IPS-11a (cell line): ENCODE measurements around the gene REPIN1.

Source experiments
- H3K4me3 ChIP-seq: one replicate; pipeline ENCODE4 v1.5.1; 2013; ENCODE audit warnings: low read depth, low read length, control low read depth

Gene REPIN1

GRCh38 chr7:150368096-150368883 lies at the start of gene REPIN1:
Gene REPIN1 (plus strand): TSS chr7:150368822. CDS start chr7:150369712, 890 bp downstream.
- peak within 1 kb of the TSS; percentile 77 for H3K4me3 ChIP-seq

DNA sequence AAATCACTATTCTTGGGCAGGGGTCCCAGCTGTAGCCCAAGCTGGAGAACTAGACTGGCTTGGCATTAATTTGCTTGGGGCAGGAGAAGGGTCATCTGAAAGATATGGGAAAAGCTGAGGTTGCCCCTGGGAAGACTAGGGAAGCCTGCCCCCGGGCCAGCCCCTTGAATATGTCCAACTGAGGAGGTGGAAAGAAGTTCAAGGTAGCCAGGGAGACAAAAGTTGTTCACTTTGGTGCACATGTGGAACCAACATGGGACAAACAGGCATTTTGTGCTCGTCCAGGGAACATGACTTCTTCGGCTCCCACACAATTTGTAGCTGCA lies 46.9 kb upstream of the REPIN1 start:
- no peak overlapping the region for H3K4me3 ChIP-seq

- H3K4me3 ChIP-seq: peak overlapping the region; percentile 82
These were observed 46.3 kb upstream of the REPIN1 start for GRCh38 chr7:150322114-150322832.

DNA sequence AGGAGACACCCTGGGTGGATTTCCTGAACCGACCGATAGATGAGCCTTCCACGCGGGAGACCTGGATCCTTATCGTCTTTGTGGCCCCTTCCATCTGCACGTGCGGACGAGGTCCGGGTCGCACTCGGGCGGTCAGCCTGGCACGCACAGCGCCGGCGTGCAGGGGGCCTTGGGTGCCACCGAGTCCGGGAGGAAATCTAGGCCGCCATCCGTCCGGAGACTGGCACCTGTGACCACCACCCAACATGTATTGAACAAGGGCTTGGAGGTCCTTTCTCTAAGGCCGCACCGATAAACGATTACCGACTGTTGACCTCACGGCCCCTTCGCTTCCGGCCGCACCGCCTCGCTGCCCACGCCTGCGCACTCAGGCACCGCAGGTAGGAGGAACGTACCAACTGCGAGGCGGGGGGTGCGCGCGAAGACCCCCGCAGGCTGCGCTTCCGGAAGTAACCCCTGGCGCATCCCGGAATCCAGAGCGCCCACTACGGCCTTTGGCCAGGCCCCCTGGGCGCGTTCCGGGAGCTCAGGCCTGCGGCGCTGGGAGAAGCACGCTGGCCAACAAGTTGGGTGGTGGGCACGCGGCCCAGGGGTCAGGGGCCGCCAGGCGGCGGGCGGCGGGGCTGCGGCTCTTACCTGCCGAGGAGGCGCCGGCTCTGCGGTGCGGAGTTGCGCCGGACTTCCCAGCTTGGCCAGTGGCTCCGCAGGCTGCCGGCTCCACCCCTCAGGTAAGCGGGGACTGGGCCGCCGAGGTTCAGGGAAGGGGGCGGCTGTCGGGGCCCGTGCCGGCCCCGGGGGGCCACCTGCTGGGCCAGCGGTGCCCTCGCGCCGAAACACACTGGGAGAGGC lies 45.6 kb upstream of the REPIN1 start, which contains the start of the genes ACTR3C and LRRC61:
Gene ACTR3C (minus strand): TSS at position 713 of the 849 bp plus-strand sequence. CDS start 28,249 bp downstream, outside the sequence.
Gene LRRC61 (plus strand): TSS at position 523 of the 849 bp plus-strand sequence. CDS start 13,507 bp downstream, outside the sequence.
- peak within 1 kb of the TSS; percentile 82 for H3K4me3 ChIP-seq

DNA sequence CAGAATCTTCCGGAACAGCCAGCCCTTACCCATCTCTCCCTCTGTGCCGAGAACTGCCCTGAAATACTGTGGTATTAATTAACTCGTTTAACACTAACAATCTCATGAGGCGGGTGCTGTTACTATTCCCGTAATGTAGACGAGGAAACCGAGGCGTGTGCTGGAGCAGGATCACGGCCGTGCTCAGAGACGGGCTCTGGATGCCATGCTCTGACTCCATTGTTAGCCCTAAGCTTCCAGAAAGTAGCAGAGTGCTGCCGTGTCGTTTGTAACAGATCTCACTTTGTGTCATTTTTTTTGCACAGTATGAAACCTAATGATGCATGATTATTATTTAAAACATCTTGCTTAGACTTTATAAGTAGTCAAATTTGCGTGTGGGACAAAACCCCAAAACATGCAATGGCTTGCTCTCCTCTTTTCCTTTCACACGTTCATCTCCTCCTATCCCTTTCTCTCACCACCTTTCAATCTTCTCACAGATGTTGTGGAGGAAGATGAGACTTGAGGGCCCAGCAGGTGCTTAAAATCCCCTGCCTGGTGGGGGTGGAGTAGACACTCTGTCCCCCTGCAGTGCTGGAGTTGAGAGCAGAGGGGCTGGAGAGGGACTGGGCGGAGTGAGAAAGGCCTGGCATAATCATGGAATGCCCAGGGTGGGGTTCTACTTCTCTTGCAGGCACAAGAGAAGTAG lies 44.8 kb upstream of the REPIN1 start:
- H3K4me3 ChIP-seq: peak overlapping the region; percentile 82

- peak overlapping the region; percentile 82 for H3K4me3 ChIP-seq
These were observed 44.2 kb upstream of the REPIN1 start for GRCh38 chr7:150324373-150324961.

DNA sequence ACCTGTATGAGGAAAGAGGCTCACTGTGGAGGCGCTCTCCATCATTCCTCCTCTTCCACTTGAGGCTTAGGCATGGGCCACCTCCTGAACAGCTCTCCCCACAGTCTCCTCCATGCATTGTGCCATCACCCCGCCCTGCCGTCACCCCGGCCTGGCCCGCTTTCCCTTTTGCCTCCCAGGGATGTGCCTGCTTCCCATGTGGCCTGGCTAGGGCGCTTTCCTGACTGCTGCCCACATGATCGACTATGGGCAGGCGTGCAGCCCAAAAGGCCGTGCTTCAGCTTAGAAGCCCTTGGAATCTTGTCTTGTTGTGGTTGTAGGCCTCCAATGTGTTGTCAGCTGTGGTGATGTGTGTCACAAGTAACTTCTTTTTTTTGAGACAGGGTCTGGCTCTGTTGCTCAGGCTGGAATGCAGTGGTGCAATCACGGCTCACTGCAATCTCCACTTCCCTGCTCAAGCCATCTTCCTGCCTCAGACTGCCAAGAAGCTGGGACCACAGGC lies 43.5 kb upstream of the REPIN1 start:
- H3K4me3 ChIP-seq: no peak overlapping the region

- H3K4me3 ChIP-seq: no peak overlapping the region
These were observed 42.7 kb upstream of the REPIN1 start for GRCh38 chr7:150325901-150326300.

DNA sequence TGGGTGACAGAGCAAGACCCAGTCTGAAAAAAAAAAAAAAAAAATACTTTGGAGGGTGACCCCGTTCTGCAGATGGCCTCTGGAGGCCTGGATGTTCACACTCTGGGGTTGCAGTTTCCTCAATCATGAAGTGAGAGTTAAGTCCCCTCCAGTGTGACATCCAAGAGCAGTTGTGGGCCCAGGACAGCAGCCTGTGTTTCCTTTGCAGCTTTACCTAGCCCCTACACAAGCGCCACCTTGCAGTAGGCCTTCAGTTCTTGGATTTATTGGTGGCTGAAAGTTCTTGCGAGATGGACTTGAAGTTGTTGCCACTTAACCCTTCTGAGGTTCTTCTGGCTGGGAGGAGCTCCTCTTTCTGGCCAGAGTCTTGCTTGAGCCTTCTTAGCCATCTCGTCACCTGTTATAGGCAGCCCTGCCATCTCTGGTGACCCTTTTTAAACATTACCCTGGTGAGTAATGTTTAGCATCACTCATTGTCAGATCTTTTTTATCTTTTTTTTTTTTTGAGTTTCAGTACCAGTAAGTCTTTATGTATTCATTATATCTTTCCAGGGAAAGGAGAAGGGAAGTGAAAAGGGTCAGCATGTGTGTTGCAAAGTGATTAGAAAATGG lies 41.9 kb upstream of the REPIN1 start:
- no peak overlapping the region for H3K4me3 ChIP-seq

DNA sequence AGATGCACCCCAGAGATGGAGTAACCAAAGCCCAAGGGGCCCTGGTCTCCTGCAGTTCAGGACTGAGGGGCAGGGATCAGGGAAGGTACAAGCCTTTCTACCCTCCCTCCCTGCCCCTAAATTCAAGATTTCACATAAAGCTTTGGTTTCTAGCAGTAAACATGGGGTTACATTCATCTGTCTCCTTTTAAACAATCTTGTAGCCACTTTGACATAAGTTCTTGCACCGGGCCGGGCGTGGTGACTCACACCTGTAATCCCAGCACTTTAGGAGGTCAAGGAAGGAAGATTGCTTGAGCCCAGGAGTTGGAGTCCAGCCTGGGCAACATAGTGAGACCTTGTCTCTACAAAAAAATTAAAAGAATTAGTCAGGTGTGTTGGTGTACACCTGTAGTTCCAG lies 41.3 kb upstream of the REPIN1 start:
- no peak overlapping the region for H3K4me3 ChIP-seq

- no peak overlapping the region for H3K4me3 ChIP-seq
These were observed 39.1 kb upstream of the REPIN1 start for GRCh38 chr7:150329331-150330120.

DNA sequence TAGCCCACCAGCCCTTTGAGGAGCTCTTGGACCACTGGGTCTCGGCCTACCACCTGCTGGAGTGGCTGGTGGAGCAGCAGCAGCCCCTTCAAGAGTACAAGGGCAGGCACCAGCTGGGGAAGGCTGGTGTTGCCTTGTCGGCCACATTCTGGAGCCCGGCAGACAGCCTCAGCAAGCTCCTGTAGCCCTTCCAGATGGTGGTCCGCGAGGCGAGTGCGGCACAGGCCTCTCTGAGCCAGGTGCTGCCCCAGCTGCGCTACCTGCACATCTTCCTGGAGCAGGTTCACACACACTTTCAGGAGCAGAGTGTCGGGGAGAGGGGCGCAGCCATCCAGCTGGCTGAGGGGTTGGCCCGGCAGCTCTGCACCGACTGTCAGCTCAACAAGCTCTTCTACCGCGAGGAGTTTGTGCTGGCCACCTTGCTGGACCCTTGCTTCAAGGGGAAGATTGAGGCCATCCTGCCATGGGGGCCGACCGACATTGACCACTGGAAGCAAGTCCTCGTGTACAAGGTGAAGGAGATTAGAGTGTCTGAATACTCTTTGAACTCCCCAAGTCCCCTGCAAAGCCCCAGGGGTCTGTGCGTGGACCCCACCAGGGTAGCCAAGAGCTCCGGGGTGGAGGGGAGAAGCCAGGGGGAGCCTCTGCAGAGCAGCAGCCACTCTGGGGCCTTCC lies 38.3 kb upstream of the REPIN1 start:
- no peak overlapping the region for H3K4me3 ChIP-seq

GRCh38 chr7:150332852-150333635 lies 35.6 kb upstream of the REPIN1 start:
- no peak overlapping the region for H3K4me3 ChIP-seq

DNA sequence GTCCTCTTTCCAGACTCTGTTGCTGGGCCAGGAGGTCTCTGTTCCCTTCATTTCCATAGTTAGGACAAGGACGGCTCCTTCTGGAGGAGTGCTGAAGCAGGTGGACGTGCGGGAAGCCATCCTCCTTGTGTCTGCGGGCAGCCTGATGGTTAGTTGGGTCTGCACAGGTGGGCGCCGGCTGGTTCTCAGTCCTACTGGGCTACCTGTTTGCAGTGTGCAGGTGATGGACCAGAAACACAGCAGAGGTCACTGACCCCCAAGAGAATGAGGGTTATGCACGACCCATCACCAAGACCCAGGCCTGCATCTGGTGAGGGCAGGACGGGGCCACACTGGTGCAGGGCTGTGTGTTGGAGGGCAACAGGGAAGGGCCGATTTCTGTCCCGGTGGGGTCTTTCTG lies 35.0 kb upstream of the REPIN1 start:
- no peak overlapping the region for H3K4me3 ChIP-seq

DNA sequence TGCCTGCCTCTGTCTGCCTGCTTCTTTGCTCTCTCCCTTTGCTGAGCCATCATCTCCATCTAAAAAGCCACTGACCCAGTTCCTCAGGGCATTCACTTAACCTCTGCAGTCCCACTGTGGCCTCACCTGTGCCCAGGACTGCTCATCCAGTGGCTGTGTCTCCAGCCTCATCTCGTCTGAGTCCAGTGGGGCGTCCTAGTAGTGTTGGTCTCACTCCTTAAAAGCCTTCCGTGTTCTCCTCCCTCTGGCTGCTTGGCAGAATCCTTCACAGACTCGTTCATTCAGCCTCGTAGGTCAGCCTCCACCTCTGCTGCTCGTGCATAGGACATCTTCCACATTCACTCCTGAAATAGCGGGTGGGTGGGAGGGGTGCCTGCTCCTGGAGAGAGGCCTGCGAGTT lies 34.5 kb upstream of the REPIN1 start:
- H3K4me3 ChIP-seq: no peak overlapping the region

- no peak overlapping the region for H3K4me3 ChIP-seq
These were observed 33.4 kb upstream of the REPIN1 start for GRCh38 chr7:150335108-150335773.

- no peak overlapping the region for H3K4me3 ChIP-seq
These were observed 32.9 kb upstream of the REPIN1 start for GRCh38 chr7:150335774-150336112.
